KMS-11 (cell line): ENCODE results near the gene RDH11.
"Not testable (repeated sequence)": the region's sequence is repeated elsewhere in the genome, so short reads cannot be mapped to it uniquely, and the experiment has no call there.

Experiments used
- H2AFZ ChIP-seq: fragments of 200-600 bp; sonication (generic); 2 replicates; pipeline ENCODE4 v1.6.1; 2016; ENCODE audit warnings: antibody characterized with exemption, mixed run types, low read depth
- H3K27ac ChIP-seq: fragments of 200-600 bp; sonication (generic); 2 replicates; pipeline ENCODE4 v1.6.1; 2016; ENCODE audit warnings: mild to moderate bottlenecking, mixed run types
- H3K27me3 ChIP-seq: fragments of 200-600 bp; sonication (generic); 2 replicates; pipeline ENCODE4 v1.6.1; 2017; ENCODE audit warnings: mild to moderate bottlenecking, low read depth, mixed run types, moderate library complexity; ENCODE audit not compliant: insufficient read depth
- H3K36me3 ChIP-seq: fragments of 200-600 bp; sonication (generic); 2 replicates; pipeline ENCODE4 v1.6.1; 2017; ENCODE audit warnings: mild to moderate bottlenecking, mixed run types; ENCODE audit not compliant: insufficient read depth
- H3K4me1 ChIP-seq: fragments of 200-600 bp; sonication (generic); 2 replicates; pipeline ENCODE4 v1.6.1; 2016; ENCODE audit warnings: mild to moderate bottlenecking, low read depth, mixed run types; ENCODE audit not compliant: poor library complexity, severe bottlenecking
- H3K4me2 ChIP-seq: fragments of 200-600 bp; sonication (generic); 2 replicates; pipeline ENCODE4 v1.7.0; 2016; ENCODE audit warnings: mild to moderate bottlenecking, mixed run types
- H3K4me3 ChIP-seq: fragments of 200-600 bp; sonication (generic); IDR thresholded peaks from 2 replicates; pipeline ENCODE4 v1.6.1; 2017; ENCODE audit warnings: low read depth, low read length, mixed read lengths; ENCODE audit not compliant: insufficient read depth
- H3K79me2 ChIP-seq: fragments of 200-600 bp; sonication (generic); 2 replicates; pipeline ENCODE4 v1.6.1; 2016; ENCODE audit warnings: low read depth, mixed run types; ENCODE audit not compliant: insufficient read depth
- H3K9ac ChIP-seq: fragments of 200-600 bp; sonication (generic); 2 replicates; pipeline ENCODE4 v1.6.1; 2016; ENCODE audit warnings: mild to moderate bottlenecking, mixed run types
- H4K20me1 ChIP-seq: fragments of 200-600 bp; sonication (generic); 2 replicates; pipeline ENCODE4 v1.6.1; 2016; ENCODE audit warnings: mild to moderate bottlenecking, mixed run types; ENCODE audit not compliant: insufficient read depth
- CTCF ChIP-seq: fragments of 200-600 bp; sonication (generic); conservative IDR thresholded peaks from 2 replicates; pipeline ENCODE4 v1.6.1; 2017; ENCODE audit warnings: low read depth, mild to moderate bottlenecking, antibody characterized with exemption, low read length, moderate library complexity, mixed read lengths

Gene RDH11

GRCh38 chr14:67705211-67705610, 9.6 kb upstream of the RDH11 start:
- Histone ChIP-seq H3K4me1 (no peaks in the 10 kb centered on the region), H3K27ac (no peak overlapping the region), H3K79me2 (no peaks in the 10 kb centered on the region), H2AFZ (no peak overlapping the region), H3K27me3 (no peaks in the 10 kb centered on the region), H4K20me1 (no peaks in the 10 kb centered on the region), H3K4me3 (no peak overlapping the region), H3K4me2 (no peak overlapping the region), H3K9ac (no peak overlapping the region), H3K36me3 (no peaks in the 10 kb centered on the region)
- TF ChIP-seq CTCF: no peak

GRCh38 chr14:67704484-67705089, 9.0 kb upstream of the RDH11 start:
- H3K4me3 ChIP-seq: no peak overlapping the region
- no peak overlapping the region for H3K4me2 ChIP-seq
- no peak overlapping the region for H3K9ac ChIP-seq
- H3K27ac ChIP-seq: no peak overlapping the region
- no peaks in the 10 kb centered on the region for H3K79me2 ChIP-seq
- peak; percentile 60; the same call in 1 of the 2 replicates for TF ChIP-seq CTCF
- no peaks in the 10 kb centered on the region for H3K27me3 ChIP-seq
- H3K4me1 ChIP-seq: no peaks in the 10 kb centered on the region
- no peaks in the 10 kb centered on the region for H3K36me3 ChIP-seq
- H4K20me1 ChIP-seq: no peaks in the 10 kb centered on the region
- no peak overlapping the region for H2AFZ ChIP-seq

- H3K36me3 ChIP-seq: no peaks in the 10 kb centered on the region
- H3K27ac ChIP-seq: no peak overlapping the region
- H3K27me3 ChIP-seq: no peaks in the 10 kb centered on the region
- no peaks in the 10 kb centered on the region for H4K20me1 ChIP-seq
- no peaks in the 10 kb centered on the region for H3K79me2 ChIP-seq
- no peak overlapping the region for H3K9ac ChIP-seq
- no peak overlapping the region for H3K4me2 ChIP-seq
- no peak overlapping the region for H2AFZ ChIP-seq
- no peaks in the 10 kb centered on the region for H3K4me1 ChIP-seq
- no peak for TF ChIP-seq CTCF
- H3K4me3 ChIP-seq: no peak overlapping the region
Measured at GRCh38 chr14:67703997-67704396, 8.4 kb upstream of the RDH11 start.

- H3K4me3 ChIP-seq, H3K9ac ChIP-seq, H3K4me2 ChIP-seq, H3K27me3 ChIP-seq, H4K20me1 ChIP-seq, H2AFZ ChIP-seq, H3K4me1 ChIP-seq, H3K36me3 ChIP-seq, H3K79me2 ChIP-seq, H3K27ac ChIP-seq: not testable (repeated sequence)
Measured at GRCh38 chr14:67701492-67701891, 5.9 kb upstream of the RDH11 start, which contains the start of gene RDH12. Gene RDH12 (plus strand): TSS chr14:67701886. CDS start chr14:67722643, 20,757 bp downstream.

- Histone ChIP-seq H2AFZ (no peak overlapping the region), H3K27me3 (no peaks in the 10 kb centered on the region), H4K20me1 (no peaks in the 10 kb centered on the region), H3K79me2 (no peaks in the 10 kb centered on the region), H3K36me3 (no peaks in the 10 kb centered on the region), H3K27ac (no peak overlapping the region), H3K4me3 (no peak overlapping the region), H3K4me2 (no peak overlapping the region), H3K4me1 (peaks cover 5% of the 10 kb centered on the region), H3K9ac (no peak overlapping the region)
- TF ChIP-seq CTCF: no peak
Measured at GRCh38 chr14:67698179-67698578, 2.6 kb upstream of the RDH11 start.
